GDM1 (cell line): Measurements from ENCODE around the gene LRRC10.

Experiments
- DNase-seq: peaks from one replicate; lab custom pipeline; 2025; lab: John Stamatoyannopoulos, UW

LRRC10 gene, protein sequence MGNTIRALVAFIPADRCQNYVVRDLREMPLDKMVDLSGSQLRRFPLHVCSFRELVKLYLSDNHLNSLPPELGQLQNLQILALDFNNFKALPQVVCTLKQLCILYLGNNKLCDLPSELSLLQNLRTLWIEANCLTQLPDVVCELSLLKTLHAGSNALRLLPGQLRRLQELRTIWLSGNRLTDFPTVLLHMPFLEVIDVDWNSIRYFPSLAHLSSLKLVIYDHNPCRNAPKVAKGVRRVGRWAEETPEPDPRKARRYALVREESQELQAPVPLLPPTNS

DNA sequence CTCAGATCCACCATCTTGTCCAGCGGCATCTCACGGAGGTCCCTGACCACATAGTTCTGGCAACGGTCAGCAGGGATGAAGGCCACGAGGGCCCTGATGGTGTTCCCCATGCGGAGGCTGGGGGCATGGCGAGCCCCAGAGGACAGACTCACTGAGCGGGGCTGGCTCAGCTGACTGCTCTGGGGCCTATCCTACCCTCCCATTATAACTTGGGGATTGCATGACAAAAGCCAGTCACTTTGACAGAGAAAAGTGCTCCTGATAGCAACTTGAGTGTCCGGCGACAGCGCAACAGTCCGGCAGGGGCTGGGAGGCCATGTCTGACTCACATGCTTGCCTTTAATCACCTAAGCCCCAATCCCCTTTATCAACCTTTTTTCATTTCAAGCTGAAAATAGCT is at the start of gene LRRC10:
Gene LRRC10, minus strand, starts transcription at position 179 of the 400 bp plus-strand sequence. Its CDS starts 69 bp downstream, at position 110.
- DNase-seq: no peak

DNA sequence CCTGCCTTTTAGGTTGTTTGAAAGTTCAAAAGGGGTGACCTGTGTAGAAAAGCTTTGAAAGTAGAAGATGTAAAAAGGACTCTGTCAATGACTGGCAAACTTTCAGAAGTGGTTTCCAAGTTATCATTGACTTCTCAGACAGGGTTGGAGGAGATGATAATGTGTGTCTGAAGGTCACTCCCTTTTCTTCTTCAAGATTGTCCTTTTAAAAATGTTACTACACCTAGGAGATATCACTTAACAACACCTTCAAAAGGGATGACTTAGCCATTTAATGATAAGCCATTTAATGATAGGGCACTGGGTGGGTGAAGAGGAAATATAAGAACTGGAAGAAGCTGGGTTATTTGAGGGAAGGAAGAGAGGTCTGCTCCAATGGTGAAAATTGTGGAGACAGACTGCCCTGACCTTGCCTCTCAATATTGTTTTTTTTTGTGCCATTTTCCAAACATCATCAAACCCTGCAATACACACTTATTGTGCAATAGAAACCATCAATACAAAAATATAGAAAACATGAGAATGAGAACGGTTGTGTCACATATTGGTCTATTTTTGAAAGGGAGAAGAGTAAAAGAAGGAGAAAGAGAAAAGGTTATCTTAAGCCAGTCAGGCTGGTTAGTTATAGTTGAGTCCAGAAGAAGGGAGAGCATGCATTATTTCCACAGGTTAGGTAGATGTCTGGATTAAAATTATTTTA is 49.6 kb upstream of the LRRC10 start:
- DNase-seq: no peak

DNA sequence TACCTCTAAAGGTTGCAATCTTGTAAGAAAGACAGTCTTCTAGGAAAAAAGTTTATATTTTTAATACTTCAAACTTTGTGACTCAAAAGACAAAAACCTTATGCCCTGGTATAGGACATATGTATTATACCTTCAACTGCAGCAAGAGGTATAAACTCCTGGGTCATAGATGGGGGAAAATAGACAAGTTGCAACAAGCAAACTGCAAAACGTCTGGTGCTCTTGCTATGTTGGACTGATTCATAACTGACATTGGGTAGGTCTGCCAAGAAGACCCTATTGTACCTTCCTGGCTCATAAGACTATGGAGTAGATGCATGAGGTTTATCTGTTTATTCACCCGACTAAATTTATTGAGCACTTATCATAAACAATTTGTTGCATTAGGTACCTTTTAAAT is 47.5 kb upstream of the LRRC10 start:
- DNase-seq: no peak

DNA sequence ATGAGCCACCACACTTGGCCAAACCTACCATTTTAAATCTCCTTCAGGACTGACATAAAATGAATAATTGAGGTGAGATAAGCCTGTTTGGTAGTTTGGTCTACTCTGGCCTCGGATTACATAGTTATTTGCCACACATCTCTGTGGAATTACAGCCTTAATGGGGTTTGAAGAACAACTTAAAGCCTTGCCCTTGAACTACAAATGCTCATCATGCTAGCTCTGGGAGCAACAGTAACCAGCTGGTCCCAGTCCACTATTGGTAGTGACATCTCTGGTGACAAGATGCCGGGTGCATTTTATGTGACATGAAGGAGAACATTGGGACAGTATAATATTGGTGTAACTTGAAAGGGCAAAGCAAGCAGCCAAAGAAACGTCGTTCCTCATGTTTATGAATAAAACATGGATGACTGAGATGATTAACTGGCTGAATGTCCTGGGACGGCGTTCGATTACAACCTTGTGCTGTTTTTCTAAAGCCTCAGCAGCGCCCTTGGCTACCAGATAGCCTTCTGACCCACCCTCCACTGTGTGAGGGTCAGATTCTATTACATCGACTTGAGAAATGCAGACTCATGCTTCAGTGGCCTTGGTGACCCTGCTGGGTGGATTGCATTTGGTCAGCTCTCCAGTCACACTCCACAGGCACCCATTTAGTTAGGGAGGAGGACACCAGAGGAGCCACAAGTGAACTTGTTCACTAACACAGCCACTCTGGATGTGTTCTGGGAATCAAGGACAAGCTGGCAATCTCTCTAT is 46.9 kb upstream of the LRRC10 start:
- no peak for DNase-seq

DNA sequence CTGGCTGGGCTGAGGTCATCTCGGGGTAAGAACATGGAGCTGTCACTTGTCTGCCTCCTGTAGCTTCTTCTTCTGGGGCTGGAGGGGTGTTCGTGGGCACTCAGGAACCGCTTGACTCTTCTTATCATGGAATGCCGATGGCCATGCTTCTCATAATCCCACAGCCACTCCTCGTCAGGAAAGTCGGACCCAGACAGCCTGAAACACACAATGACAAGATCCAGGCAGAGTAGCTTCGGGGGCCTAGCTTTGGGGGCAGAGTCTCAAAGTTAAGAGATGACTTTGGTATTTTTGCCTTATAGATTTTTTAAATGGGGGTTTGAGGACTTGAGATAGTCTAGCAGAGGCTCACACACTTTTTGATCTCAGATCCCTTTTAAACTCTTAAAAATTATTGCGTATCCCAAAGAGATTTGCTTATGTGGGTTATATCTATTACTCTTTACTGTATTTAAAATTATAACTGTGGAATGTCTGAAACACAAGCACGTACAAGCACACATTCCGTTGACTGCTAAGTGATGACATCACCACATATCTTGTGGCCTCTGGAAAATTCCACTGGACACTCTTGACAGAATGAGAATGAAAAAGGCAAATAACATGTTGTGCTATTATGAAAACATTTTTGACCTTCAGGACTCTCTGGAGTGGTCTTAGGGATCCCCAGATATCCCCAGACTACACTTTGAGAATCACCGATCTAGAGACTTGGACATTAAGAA is 45.1 kb upstream of the LRRC10 start:
- no peak for DNase-seq

DNA sequence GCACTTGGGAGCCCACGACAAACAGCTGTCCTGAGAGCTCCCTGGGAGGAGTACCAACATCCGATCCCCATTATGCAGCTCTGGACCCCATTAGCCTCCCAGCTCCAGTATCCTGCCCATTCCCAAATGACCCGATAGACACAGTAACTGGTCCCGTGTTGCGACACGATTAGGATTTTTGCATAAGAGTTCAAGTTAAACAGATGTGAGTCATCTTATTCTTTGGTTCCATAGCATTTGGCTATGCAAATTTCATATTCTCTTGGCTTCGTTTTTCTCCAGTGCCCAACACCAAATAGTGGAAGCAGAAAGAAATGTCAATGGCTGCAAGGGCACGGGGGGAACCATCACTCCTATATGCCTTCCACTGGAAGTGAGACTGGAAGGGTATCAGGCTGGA is 43.0 kb upstream of the LRRC10 start:
- DNase-seq: no peak

DNA sequence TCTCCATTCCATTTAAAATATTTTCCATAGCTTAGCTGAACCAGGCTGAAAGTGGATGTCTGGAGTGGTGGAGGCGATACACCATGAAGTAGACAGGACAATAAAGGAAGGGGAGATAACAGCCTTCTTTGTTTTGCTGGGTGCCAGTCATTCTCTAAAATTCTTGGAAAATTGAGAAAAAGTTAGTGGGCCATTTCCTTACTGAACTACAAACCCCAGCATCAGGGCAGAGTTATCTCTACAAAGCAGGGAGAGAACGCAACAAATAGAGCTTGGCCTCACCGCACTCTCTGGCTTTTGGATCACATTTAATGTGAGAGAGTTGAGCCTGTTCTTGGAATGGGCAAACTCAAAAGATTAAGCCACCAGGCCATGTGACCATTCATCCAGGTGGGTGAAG is 41.2 kb upstream of the LRRC10 start:
- no peak for DNase-seq

DNA sequence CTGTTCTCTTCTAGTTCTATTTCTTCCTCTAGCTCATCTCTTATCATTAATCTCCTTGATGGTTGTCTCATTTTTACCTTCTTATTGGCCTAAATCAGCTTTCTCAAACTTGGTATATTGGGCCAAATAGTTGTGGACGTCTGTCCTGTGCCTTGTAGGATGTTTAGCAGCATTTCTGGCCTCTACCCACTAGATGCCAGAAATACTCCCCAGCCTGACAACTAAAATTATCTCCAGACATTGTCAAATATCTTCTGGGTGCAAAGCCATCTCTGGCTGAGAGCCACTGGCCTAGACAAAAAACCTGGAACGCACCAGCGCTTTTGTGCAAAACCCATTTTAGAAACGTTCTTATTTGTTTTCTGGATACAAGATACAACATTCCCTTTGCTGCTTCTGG is 38.8 kb upstream of the LRRC10 start:
- DNase-seq: no peak

DNA sequence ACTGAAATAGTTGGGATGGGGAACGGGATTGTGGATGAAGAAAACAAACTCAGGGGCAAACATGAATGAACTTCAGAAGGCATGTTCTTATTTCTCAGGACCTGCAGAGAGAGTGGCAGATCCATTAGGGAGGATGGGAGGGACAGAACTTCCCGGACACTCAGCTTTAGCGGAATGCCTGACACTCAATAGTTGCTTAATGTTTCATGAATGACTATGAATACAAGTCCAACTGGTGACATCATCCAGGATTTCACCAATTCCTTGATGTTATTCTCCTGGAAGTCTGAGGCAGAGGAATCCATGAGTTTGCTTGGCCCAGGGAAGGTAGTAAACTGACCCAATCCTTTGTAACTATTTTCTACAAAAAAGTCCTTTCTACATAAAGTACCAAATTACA is 37.8 kb upstream of the LRRC10 start:
- no peak for DNase-seq

DNA sequence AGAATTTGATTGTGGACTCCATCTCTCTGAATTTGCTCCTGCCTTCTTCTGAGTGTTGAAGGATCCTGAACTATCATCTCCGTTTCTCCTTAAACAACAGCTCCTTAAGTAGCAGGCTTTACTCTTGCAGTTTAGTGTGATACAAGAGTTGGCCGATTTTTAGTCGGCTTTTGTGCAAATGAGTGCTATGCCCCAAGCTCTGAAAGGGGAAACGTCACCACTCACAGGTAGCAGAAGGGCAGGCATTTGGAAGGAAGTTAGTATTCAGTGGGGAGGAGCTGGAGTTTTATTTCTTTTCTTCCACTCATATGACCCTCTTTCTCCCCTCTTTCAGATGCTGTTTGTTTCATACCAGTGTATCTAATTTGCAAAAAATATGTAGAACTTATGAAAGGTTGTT is 36.5 kb upstream of the LRRC10 start:
- no peak for DNase-seq

DNA sequence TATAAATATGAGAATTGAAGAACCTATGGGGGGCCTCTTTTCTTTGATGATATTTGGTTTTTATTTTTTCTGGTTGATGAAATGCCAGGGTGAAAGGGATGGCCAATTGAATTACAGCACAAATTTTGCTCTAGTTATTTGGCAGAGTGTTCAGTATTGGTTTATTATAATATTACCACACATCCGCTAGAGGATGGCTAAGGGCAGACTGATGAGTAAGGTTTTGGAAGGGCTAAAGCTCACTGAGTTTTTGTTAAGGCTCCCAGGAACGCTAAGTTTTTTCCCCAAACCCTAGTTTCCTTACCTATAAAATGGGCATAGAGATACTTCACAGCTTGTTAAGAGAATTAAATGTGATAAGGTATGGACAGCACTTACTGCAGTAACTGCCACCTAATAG is 34.3 kb upstream of the LRRC10 start:
- no peak for DNase-seq

DNA sequence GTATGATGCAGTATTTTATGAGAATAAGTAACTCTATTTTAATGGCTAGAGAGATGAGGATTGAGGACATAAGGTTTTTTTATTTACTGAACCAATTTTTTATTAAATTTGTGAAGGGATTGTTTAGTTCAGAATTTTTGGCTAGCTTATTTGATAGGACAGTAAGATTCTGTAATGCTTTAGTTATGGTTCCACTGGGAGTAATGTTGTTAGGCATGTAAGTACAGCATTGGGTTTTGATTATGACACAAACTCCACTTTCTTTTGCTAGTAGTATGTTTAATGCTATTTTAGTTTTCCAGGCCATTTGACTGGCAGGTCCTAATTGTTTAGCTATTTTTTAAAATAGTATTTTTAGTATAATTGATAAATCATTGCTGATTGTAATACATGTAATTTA is 33.8 kb upstream of the LRRC10 start:
- DNase-seq: no peak

DNA sequence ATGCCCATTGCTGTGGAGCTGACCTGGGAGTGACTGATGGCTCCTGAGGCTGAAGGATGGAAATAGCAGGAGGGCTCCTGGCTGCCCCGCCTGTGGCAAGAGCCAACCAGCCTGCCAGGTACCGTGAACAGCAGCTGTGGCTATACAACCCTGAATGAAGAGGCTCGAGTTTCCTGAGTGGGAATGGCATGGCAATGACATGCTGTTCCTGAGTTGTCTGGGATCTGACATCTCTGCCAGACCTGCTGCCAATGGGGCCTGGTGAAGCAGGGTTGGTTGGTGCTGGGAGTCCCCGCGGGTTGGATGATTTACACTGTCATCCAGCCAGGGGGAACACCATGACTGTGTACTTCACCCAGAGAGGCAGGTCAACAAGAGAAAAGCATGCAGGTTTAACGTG is 31.8 kb upstream of the LRRC10 start:
- no peak for DNase-seq

DNA sequence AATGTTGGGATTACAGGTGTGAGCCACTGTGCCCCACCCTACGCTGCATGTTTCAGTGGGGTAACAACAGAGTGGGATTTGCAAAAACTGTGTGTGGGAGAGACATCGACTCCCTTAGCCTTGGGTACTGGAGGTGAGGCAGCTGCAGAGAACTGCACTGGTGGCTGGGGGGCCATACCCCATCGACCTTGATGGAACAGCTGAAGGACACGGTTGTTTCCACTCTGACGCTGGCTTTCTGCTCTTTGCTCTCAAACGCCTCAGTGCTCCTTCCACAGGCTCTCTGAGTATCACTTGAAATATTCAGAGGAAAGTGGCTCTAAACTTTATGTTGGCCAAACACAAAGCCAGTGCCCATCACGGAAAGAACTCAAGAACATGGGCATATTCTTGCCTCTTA is 30.8 kb upstream of the LRRC10 start:
- DNase-seq: no peak

DNA sequence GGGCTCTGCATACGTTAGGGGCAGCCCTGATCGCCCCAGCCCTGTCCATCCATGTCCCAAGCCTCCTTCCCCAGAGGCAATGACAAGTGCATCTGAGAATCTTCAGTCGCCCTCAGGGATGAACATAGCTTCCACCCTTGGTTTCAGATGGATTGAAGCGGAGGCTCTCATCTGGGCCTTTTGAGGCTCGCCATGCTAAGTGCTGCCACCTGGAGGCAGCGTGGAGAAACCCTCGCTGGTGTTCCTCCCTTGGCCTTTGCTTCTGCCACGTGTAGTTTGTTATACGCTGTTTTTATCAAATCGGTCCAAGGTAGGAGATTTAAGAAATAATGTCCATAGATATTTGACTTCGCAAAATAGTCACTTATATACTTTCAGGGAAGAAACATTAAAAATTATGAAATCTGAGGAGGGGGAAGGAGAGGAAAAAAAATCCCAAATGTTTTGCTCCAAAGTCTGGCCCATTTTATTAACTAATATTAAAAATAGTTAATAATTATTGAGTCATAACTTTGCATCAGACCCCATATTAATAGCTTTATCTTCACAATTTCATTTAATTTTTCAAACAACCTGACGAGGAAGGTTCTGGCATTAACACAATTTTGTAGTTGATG is 28.8 kb upstream of the LRRC10 start:
- DNase-seq: peak; percentile 50

DNA sequence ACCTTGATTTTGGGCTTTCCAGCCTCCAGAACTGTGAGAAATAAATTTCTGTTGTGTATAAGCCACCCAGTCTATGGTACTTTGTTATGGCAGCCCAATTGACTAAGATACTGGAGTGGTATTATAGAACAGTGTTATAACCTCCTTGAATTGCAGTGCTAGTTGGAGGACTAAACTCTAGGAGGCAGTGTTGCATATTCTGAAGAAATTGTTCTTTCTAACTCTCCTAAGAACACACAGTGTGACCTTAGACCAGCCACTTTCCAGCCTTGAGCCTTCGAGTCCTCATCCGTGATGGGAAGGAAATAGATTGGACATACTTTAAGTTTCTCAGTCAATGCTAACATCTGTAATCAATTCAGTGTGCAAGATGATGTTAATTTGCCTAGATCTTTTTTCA is 22.4 kb upstream of the LRRC10 start:
- no peak for DNase-seq

DNA sequence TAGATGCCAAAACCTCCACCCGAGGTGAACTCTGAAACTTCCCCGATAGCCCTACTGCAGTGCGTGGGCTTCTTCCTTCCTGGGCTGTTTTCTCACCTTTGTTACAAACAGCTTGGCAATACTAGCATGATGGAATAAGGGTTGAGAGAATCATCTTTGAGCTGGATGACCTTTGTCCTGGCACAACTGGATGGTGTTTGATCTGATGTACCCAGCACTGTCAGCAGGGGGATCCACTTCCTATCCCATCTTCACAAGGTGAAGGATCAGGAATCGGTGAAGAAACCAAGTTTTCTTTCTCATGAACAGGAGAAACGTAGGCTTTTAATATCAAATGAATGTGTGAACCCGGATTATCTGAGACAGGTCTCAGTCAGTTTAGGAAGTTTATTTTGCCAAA is 19.5 kb upstream of the LRRC10 start:
- no peak for DNase-seq

DNA sequence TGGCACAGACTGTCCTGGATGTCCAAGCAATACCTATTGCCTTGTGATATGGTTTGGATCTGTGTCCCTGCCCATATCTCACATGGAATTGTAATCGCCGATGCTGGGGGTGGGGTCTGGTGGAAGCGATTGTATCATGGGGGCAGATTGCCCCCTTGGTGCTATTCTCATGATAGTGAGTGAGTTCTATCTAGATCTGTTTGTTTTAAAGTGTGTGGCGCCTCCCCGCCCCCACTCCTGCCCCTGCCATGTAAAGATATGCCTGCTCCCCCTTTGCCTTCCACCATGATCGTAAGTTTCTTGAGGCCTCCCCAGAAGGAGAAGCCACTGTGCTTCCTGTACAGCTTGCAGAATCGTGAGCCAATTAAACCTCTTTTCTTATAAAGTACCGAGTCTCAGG is 16.8 kb upstream of the LRRC10 start:
- DNase-seq: no peak

DNA sequence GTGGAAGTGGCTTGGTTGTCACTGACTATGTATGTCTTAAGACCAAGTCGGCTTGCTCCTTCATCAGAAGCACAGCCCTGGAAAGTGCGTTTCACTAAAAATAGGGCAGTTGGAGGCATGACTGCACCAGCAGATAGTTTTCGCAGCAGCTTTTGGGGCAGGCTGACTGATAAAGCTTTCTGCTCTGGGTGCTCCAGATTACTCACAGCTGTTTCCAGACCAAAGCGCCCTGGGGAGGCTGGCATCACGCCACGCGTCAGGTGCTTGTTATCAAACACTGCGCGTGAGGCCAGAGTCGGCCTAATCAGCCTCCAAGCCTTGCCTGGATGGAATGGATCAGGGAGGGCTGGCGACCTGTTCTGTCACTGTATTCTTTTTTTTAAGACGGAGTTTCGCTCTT is 13.3 kb upstream of the LRRC10 start:
- no peak for DNase-seq

DNA sequence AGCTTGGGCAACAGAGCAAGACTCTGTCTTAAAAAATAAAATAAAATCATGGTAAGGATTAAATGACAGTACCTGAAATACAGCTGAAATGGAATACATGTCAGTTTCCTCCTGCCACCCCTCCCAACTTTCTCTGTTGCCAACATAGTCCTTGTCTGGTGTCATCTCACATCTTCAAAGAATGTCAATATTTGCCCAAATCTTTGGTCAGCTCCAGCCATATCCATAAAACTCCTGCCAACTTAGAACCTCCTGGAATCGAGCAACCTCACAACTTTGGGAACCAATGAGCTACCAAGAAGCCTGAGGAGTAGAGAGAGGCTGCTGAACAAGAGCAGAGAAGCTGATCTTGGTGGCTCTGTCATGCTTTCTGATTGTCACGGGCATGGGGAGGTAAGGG is 10.8 kb upstream of the LRRC10 start:
- no peak for DNase-seq

DNA sequence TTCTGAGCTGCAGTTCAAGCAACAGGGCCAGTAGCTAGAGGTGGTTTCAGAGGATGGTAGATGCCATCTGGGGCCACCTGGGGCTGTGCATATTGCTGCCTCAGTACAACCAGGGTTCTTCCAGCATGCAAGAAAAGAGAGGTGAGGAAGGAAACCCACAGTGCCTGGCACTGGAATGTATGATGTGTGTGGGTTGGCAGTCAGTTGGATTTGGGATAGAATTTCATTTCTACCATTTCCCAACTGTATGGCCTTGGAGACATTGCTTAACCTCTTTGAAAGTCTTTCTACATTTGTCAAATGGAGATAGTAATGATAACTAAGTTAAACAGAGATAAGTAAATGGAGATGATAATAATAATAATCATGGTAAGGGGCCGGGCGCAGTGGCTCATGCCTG is 10.2 kb upstream of the LRRC10 start:
- no peak for DNase-seq

DNA sequence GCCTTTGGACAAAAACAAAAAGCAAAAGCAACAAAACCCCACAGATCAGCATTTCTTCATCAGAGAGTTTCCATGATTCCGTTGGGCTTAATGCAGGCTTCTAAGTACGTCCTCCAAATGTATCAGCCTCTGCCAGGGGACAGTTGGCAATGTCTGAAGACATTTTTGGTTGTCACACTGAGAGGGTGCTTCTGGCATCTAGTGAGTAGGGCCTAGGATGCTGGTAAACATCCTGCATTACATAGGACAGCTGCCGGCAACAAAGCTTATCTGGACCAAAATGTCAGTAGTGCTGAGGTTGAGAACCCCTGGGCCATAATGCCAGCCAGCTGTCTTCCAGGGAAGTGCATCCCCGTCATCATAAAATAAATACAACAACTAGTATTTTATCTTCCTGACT is 9.4 kb upstream of the LRRC10 start:
- no peak for DNase-seq
